H1 (cell line): ENCODE measurements around the gene IPO11.

Experiments
- CBX8 ChIP-seq: fragments of 300-800, 300-1000 bp; sonication (generic); IDR thresholded peaks from 2 replicates; pipeline ENCODE4 v1.7.1; 2016; ENCODE audit warnings: low read depth, low read length, borderline replicate concordance
- CEBPB ChIP-seq: IDR thresholded peaks from 2 replicates; pipeline ENCODE4 v1.6.1; 2012; ENCODE audit warnings: low read depth, low read length
- EP300 ChIP-seq, 2 experiments: IDR thresholded peaks; 1 replicate in 1 of 2; 2 replicates in 1 of 2; pipeline ENCODE4 v1.6.1; 2011 to 2012; ENCODE audit warnings: low read depth in 2 of 2, low read length in 2 of 2, mild to moderate bottlenecking in 2 of 2, borderline replicate concordance in 1 of 2, inconsistent platforms in 1 of 2, moderate library complexity in 1 of 2
- FOSL1 ChIP-seq: IDR thresholded peaks from 2 replicates; pipeline ENCODE4 v1.6.1; 2011; ENCODE audit warnings: mild to moderate bottlenecking, low read depth, low read length, moderate library complexity; ENCODE audit not compliant: insufficient read depth
- KDM1A ChIP-seq: fragments of 200-600, 300-600 bp; sonication (generic); IDR thresholded peaks from 2 replicates; pipeline ENCODE4 v1.7.1; 2016; ENCODE audit warnings: mild to moderate bottlenecking, low read length, borderline replicate concordance
- KDM5A ChIP-seq: fragments of 200-600 bp; IDR thresholded peaks from 2 replicates; pipeline ENCODE4 v1.7.1; 2012; ENCODE audit warnings: mild to moderate bottlenecking, low read length, inconsistent platforms, mixed read lengths
- MAFK ChIP-seq: IDR thresholded peaks from 2 replicates; pipeline ENCODE4 v1.6.1; 2012; ENCODE audit warnings: low read depth, mild to moderate bottlenecking, improper control_type of control experiment, low read length
- MAX ChIP-seq: IDR thresholded peaks from 2 replicates; pipeline ENCODE4 v1.6.1; 2012; ENCODE audit warnings: inconsistent platforms
- POLR2A ChIP-seq, 2 experiments: IDR thresholded peaks; 1 replicate in 1 of 2; 2 replicates in 1 of 2; pipeline ENCODE4 v1.6.1; 2011; ENCODE audit warnings: low read depth in 2 of 2, low read length in 2 of 2, mild to moderate bottlenecking in 2 of 2; ENCODE audit errors: control extremely low read depth in 1 of 2
- POLR2AphosphoS5 ChIP-seq: IDR thresholded peaks from 2 replicates; pipeline ENCODE4 v1.6.1; 2011; ENCODE audit warnings: low read depth, low read length
- RAD21 ChIP-seq, 2 experiments: IDR thresholded peaks in 1 of 2; conservative IDR thresholded peaks in 1 of 2; 2 replicates each; pipeline ENCODE4 v1.6.1; 2011; ENCODE audit warnings: low read depth in 2 of 2, low read length in 2 of 2, improper control_type of control experiment in 1 of 2, inconsistent platforms in 1 of 2, mild to moderate bottlenecking in 1 of 2, moderate library complexity in 1 of 2
- SIN3A ChIP-seq, 2 experiments: IDR thresholded peaks in 1 of 2; conservative IDR thresholded peaks in 1 of 2; 2 replicates each; pipeline ENCODE4 v1.6.1; 2011 to 2012; ENCODE audit warnings: low read length in 2 of 2, improper control_type of control experiment in 1 of 2, low read depth in 1 of 2, mild to moderate bottlenecking in 1 of 2
- SIX5 ChIP-seq: IDR thresholded peaks from 2 replicates; pipeline ENCODE4 v1.6.1; 2011; ENCODE audit warnings: mild to moderate bottlenecking, low read depth, low read length
- TF ChIP-seq, protein P1 (sequence below), 3 experiments: IDR thresholded peaks; 1 replicate in 2 of 3; 2 replicates in 1 of 3; pipeline versions ENCODE4 v1.5.1 to v1.6.1; 2011; ENCODE audit warnings: low read length in 3 of 3, mild to moderate bottlenecking in 3 of 3, inconsistent platforms in 2 of 3, low read depth in 1 of 3, moderate library complexity in 1 of 3; ENCODE audit not compliant: insufficient read depth in 1 of 3; ENCODE audit errors: control extremely low read depth in 1 of 3

DNA sequence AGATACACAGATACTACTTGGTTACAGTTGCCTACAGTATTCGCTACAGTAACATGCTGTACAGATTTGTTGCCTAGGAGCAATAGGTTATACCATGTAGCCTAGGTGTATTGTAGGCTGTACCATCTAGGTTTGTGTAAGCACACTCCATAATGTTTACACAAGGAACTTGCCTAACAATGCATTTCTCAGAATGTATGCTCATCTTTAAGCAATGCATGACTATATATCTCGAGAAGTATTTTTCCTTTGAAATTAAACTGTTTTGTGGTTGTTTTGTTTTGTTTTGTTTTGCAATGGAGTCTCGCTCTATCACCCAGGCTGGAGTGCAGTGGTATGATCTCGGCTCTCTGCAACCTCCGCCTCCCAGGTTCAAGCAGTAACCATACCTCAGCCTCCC, 191.4 kb downstream of the IPO11 start:
- TF ChIP-seq RAD21 (IDR thresholded peaks at IDR 0.05 in 1 of 2, conservative IDR thresholded peaks at IDR 0.05 in 1 of 2; ENCODE audit: low read depth in 2 of 2, low read length in 2 of 2), result no peak
- TF ChIP-seq EP300 (IDR thresholded peaks at IDR 0.05; ENCODE audit: borderline replicate concordance in 1 of 2, low read depth in 2 of 2, low read length in 2 of 2), result no peak
- TF ChIP-seq KDM5A, result no peak
- TF ChIP-seq MAX, result no peak
- TF ChIP-seq, protein P1, sequence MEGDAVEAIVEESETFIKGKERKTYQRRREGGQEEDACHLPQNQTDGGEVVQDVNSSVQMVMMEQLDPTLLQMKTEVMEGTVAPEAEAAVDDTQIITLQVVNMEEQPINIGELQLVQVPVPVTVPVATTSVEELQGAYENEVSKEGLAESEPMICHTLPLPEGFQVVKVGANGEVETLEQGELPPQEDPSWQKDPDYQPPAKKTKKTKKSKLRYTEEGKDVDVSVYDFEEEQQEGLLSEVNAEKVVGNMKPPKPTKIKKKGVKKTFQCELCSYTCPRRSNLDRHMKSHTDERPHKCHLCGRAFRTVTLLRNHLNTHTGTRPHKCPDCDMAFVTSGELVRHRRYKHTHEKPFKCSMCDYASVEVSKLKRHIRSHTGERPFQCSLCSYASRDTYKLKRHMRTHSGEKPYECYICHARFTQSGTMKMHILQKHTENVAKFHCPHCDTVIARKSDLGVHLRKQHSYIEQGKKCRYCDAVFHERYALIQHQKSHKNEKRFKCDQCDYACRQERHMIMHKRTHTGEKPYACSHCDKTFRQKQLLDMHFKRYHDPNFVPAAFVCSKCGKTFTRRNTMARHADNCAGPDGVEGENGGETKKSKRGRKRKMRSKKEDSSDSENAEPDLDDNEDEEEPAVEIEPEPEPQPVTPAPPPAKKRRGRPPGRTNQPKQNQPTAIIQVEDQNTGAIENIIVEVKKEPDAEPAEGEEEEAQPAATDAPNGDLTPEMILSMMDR (IDR thresholded peaks at IDR 0.05; ENCODE audit: control extremely low read depth in 1 of 3, insufficient read depth in 1 of 3, low read depth in 1 of 3, low read length in 3 of 3), result no peak
- no peak for TF ChIP-seq SIN3A (conservative IDR thresholded peaks at IDR 0.05 in 1 of 2, IDR thresholded peaks at IDR 0.05 in 1 of 2; ENCODE audit: low read depth in 1 of 2, low read length in 2 of 2)
- TF ChIP-seq CEBPB, result no peak
- no peak for TF ChIP-seq MAFK
- TF ChIP-seq KDM1A, result no peak
- TF ChIP-seq POLR2A (IDR thresholded peaks at IDR 0.05; ENCODE audit: control extremely low read depth in 1 of 2, low read depth in 2 of 2, low read length in 2 of 2), result no peak
- TF ChIP-seq SIX5, result no peak
- TF ChIP-seq FOSL1, result no peak
- no peak for TF ChIP-seq POLR2AphosphoS5
- TF ChIP-seq CBX8, result no peak
